HFF-Myc (cell line): ENCODE measurements around the gene ST6GALNAC3.

ENCODE experiments used
- DNase-seq: peaks from one replicate; pipeline ENCODE4 v3.0.0-alpha.2; 2011; ENCODE audit warnings: low read depth; ENCODE audit errors: extremely low read depth
- H3K4me3 ChIP-seq: replicated peaks from 2 replicates; pipeline ENCODE4 v1.5.1; 2011; ENCODE audit warnings: low read depth, mild to moderate bottlenecking, control low read depth, low read length
- TF ChIP-seq, protein P1 (sequence below): IDR thresholded peaks from 2 replicates; pipeline ENCODE4 v1.5.1; 2012; ENCODE audit warnings: mild to moderate bottlenecking, low read depth, low read length, control low read depth; ENCODE audit errors: missing control alignments

ST6GALNAC3 gene

DNA sequence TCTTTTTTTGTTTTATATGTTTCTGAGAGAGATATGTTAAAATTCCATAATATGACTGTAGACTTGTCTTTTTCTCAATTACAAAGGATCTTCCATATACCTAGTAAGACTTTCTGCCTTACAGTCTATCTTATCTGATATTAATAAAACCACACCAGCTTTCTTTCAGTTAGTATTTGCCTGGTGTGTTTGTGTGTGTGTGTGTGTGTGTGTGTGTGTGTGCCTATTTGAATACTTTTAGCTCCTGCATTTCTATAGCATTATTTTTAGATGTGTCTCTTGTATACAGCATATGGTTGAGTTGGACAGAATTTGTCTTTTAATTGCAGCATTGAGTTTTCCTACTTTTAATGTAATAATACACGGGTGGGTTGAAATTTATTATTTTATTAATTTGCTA, 27.5 kb downstream of the ST6GALNAC3 start:
- no peak for DNase-seq
- TF ChIP-seq, protein P1, sequence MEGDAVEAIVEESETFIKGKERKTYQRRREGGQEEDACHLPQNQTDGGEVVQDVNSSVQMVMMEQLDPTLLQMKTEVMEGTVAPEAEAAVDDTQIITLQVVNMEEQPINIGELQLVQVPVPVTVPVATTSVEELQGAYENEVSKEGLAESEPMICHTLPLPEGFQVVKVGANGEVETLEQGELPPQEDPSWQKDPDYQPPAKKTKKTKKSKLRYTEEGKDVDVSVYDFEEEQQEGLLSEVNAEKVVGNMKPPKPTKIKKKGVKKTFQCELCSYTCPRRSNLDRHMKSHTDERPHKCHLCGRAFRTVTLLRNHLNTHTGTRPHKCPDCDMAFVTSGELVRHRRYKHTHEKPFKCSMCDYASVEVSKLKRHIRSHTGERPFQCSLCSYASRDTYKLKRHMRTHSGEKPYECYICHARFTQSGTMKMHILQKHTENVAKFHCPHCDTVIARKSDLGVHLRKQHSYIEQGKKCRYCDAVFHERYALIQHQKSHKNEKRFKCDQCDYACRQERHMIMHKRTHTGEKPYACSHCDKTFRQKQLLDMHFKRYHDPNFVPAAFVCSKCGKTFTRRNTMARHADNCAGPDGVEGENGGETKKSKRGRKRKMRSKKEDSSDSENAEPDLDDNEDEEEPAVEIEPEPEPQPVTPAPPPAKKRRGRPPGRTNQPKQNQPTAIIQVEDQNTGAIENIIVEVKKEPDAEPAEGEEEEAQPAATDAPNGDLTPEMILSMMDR: no peak
- no peak overlapping the region for H3K4me3 ChIP-seq

- TF ChIP-seq, protein P1: no peak
- no peak for DNase-seq
These were observed 28.5 kb downstream of the ST6GALNAC3 start for GRCh38 chr1:76103034-76103433.

GRCh38 chr1:76105372-76105771, 30.8 kb downstream of the ST6GALNAC3 start:
- DNase-seq: no peak
- TF ChIP-seq, protein P1: no peak
- no peak overlapping the region for H3K4me3 ChIP-seq

More at GRCh38 chr1:76103034-76103433, 28.5 kb downstream of the ST6GALNAC3 start:
- no peak overlapping the region for H3K4me3 ChIP-seq

DNA sequence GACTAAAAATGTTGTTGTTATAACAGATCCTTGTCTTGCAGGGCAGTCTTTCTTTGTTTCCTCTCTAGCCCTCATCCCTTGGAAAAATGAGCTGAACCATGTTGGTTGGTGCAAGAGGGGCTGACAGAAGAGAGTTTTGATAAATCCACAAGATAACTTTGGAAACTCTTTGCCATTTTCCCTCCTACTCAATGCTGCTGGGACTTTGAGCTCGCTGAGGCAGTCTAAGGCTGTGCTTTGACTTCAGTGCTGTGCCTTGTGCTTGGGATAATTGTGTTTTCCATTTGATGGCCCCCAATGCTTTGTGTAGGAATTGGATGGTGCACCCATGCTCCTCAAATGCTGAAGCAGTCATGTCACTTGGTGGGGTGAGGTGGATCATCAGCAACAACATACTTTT, 31.7 kb downstream of the ST6GALNAC3 start:
- no peak overlapping the region for H3K4me3 ChIP-seq
- TF ChIP-seq, protein P1: no peak
- no peak for DNase-seq

DNA sequence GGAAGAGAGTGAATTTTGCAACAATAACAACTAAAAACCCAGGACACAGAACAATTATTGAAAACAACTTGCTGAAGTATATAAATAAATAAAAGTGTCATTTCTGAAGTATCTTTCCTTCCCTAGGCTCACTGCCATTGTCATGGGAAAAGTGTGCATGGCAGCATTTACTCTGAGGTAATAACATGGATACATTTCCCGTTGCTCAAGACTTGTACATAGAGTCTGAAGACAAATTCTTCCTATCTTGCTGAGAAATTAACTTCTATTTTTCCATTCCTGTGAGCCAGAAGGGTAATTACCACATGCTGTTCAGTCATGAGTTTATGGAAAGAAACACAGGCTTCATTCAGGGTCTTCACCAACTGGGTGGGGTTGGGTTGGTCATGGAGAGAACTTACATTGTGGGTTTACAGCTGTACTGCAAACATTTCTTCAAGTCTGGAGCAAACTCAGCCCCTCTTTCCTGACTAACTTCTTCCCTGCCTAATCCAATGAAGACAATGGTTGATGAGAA, 32.2 kb downstream of the ST6GALNAC3 start:
- TF ChIP-seq, protein P1: no peak
- DNase-seq: no peak
- no peak overlapping the region for H3K4me3 ChIP-seq

GRCh38 chr1:76109404-76109803, 34.9 kb downstream of the ST6GALNAC3 start:
- DNase-seq: no peak
- TF ChIP-seq, protein P1: no peak
- H3K4me3 ChIP-seq: no peak overlapping the region
